Endothelial cell of umbilical vein (primary cell): Measurements from ENCODE around the gene ARF4. TPM values are rescaled to one million over a fixed set of nuclear protein-coding genes. Genes with fewer than 3 reads are reported as not detected.

Experiments used
- BruUV-seq: library from RNA; stranded (reverse); fragments of 400-500 nt; replicated peaks from 2 replicates; lab custom pipeline; 2021; lab: Mats Ljungman, UMichigan
- CTCF ChIA-PET: fragments of 300-600, 350-600 bp; sonication (Branson Sonifier 250); formaldehyde crosslinking; loops from one replicate; lab custom pipeline; 2021; ENCODE audit warnings: antibody characterized with exemption, inconsistent platforms; lab: Charles Lee
- POLR2A ChIA-PET: fragments of 300-600, 350-600 bp; sonication (Branson Sonifier 250); formaldehyde crosslinking; loops from one replicate; lab custom pipeline; 2021; ENCODE audit warnings: antibody characterized with exemption, inconsistent platforms; lab: Charles Lee
- DNase-seq: peaks from one replicate; pipeline ENCODE4 v3.0.0-alpha.2; 2011; ENCODE audit warnings: low read depth, low spot score
- FAIRE-seq: peaks from 2 replicates; lab custom pipeline; 2011; peaks lifted over from hg19 to GRCh38; lab: Jason Lieb, UNC
- H2AFZ ChIP-seq: 2 replicates; pipeline ENCODE4 v1.6.0; 2012; ENCODE audit warnings: low read depth, low read length, control low read depth, inconsistent platforms
- H3K27ac ChIP-seq: 2 replicates; pipeline ENCODE4 v1.5.1; 2011; ENCODE audit warnings: low read depth, mild to moderate bottlenecking, control low read depth, low read length, moderate library complexity; ENCODE audit not compliant: insufficient read depth
- H3K27me3 ChIP-seq, 2 experiments: 2 replicates each; pipeline versions ENCODE4 v1.6.0 to v1.6.1; 2011; ENCODE audit warnings: low read length in 2 of 2, mixed read lengths in 1 of 2; ENCODE audit not compliant: control insufficient read depth in 2 of 2, insufficient read depth in 2 of 2
- H3K36me3 ChIP-seq, 2 experiments: 2 replicates in 1 of 2; 3 replicates in 1 of 2; pipeline ENCODE4 v1.5.1; 2011; ENCODE audit warnings: low read length in 2 of 2, mild to moderate bottlenecking in 1 of 2, moderate library complexity in 1 of 2; ENCODE audit not compliant: control insufficient read depth in 2 of 2, insufficient read depth in 2 of 2; ENCODE audit errors: extremely low read depth in 1 of 2
- H3K4me1 ChIP-seq: 3 replicates; pipeline ENCODE4 v1.5.1; 2011; ENCODE audit warnings: mild to moderate bottlenecking, low read length; ENCODE audit not compliant: control insufficient read depth, insufficient read depth; ENCODE audit errors: extremely low read depth
- H3K4me2 ChIP-seq: 2 replicates; pipeline ENCODE4 v1.6.1; 2011; ENCODE audit warnings: low read length, control low read depth, mixed read lengths; ENCODE audit not compliant: insufficient read depth
- H3K4me3 ChIP-seq, 3 experiments: fragments of 200-600 bp in 1 of 3; sonication (generic), shearing (Covaris generic) in 1 of 3; replicated peaks in 1 of 3; 2 replicates each; pipeline ENCODE4 v1.5.1; 2011 to 2016; ENCODE audit warnings: control low read depth in 3 of 3, low read length in 3 of 3, mild to moderate bottlenecking in 2 of 3, inconsistent platforms in 1 of 3, low read depth in 1 of 3, moderate library complexity in 1 of 3; ENCODE audit not compliant: insufficient read depth in 1 of 3
- H3K79me2 ChIP-seq: 2 replicates; pipeline ENCODE4 v1.6.0; 2012; ENCODE audit warnings: low read length, inconsistent platforms; ENCODE audit not compliant: control insufficient read depth, insufficient read depth
- H3K9ac ChIP-seq: replicated peaks from 2 replicates; pipeline ENCODE3; 2011; ENCODE audit warnings: low read length, control low read depth; ENCODE audit not compliant: insufficient read depth; ENCODE audit errors: extremely low read depth
- H3K9me1 ChIP-seq: replicated peaks from 3 replicates; pipeline ENCODE4 v1.6.0; 2011; ENCODE audit warnings: mild to moderate bottlenecking, low read length; ENCODE audit not compliant: control insufficient read depth, insufficient read depth; ENCODE audit errors: extremely low read depth
- H3K9me3 ChIP-seq: replicated peaks from 2 replicates; pipeline ENCODE4 v1.5.1; 2012; ENCODE audit warnings: low read length, inconsistent platforms; ENCODE audit not compliant: control insufficient read depth, insufficient read depth
- H4K20me1 ChIP-seq: replicated peaks from 2 replicates; pipeline ENCODE3; 2011; ENCODE audit warnings: mild to moderate bottlenecking, low read length; ENCODE audit not compliant: control insufficient read depth, insufficient read depth; ENCODE audit errors: extremely low read depth
- CTCF ChIP-seq, 2 donors: IDR thresholded peaks; 1 replicate in 1 of 2; 2 replicates in 1 of 2; pipeline ENCODE4 v1.5.1; 2011; ENCODE audit warnings: low read length in 2 of 2, mild to moderate bottlenecking in 2 of 2, moderate library complexity in 2 of 2, control low read depth in 1 of 2, inconsistent platforms in 1 of 2, low read depth in 1 of 2; ENCODE audit not compliant: insufficient read depth in 1 of 2; ENCODE audit errors: extremely low read depth in 1 of 2
- EZH2 ChIP-seq: IDR thresholded peaks from 2 replicates; pipeline ENCODE4 v1.6.1; 2012; ENCODE audit warnings: borderline replicate concordance, low read depth, mild to moderate bottlenecking, moderate library complexity, low read length, inconsistent platforms; ENCODE audit not compliant: severe bottlenecking
- FOS ChIP-seq: IDR thresholded peaks from 2 replicates; pipeline ENCODE4 v1.6.1; 2011; ENCODE audit warnings: mild to moderate bottlenecking, low read length, moderate library complexity, borderline replicate concordance; ENCODE audit not compliant: insufficient read depth
- GATA2 ChIP-seq: IDR thresholded peaks from 2 replicates; pipeline ENCODE4 v1.7.0; 2011; ENCODE audit warnings: low read depth, mild to moderate bottlenecking, moderate library complexity, mixed read lengths, low read length; ENCODE audit not compliant: insufficient read length, insufficient read depth
- JUN ChIP-seq: IDR thresholded peaks from 2 replicates; pipeline ENCODE4 v1.6.1; 2011; ENCODE audit warnings: borderline replicate concordance, low read depth; ENCODE audit not compliant: insufficient read length, insufficient read depth
- MAX ChIP-seq: IDR thresholded peaks from 2 replicates; pipeline ENCODE4 v1.6.1; 2011; ENCODE audit not compliant: insufficient read depth, insufficient read length
- MYC ChIP-seq: IDR thresholded peaks from one replicate; pipeline ENCODE4 v1.6.1; 2011; ENCODE audit warnings: mild to moderate bottlenecking, low read depth, low read length
- POLR2A ChIP-seq: IDR thresholded peaks from 2 replicates; pipeline ENCODE4 v1.6.1; 2012; ENCODE audit warnings: low read depth, mild to moderate bottlenecking, control low read depth, low read length
- POLR2AphosphoS5 ChIP-seq: IDR thresholded peaks from 2 replicates; pipeline ENCODE4 v1.6.1; 2012; ENCODE audit warnings: low read depth, mild to moderate bottlenecking, control low read depth, low read length, moderate library complexity; ENCODE audit not compliant: insufficient read depth
- dilution Hi-C: fragments of 300-500 bp; cut with MboI; formaldehyde crosslinking; loops from one replicate; pipeline ENCODE4 v1.15.0; 2019; ENCODE audit warnings: low sequenced_read_pairs; ENCODE audit not compliant: extremely low pct_ligation_motif_present
- intact Hi-C: fragments of 100-400 bp; cut with micrococcal nuclease; formaldehyde crosslinking; loops from one replicate; pipeline ENCODE4 v1.10.0; 2022
- polyA plus RNA-seq, 4 experiments: library from polyadenylated mRNA; depleted of rRNA in 3 of 4; stranded (reverse) in 3 of 4; unstranded in 1 of 4; fragments of >200 nt; gene quantifications; 2 replicates each; pipeline versions ENCODE4 v1.2.1 to v1.2.3, GENCODE V29; 2011 to 2012; ENCODE audit warnings: missing spikeins in 1 of 4
- total RNA-seq: library from RNA; stranded (reverse); gene quantifications from 2 replicates; pipeline ENCODE4 v1.2.3, GENCODE V29; 2021

The ARF4 gene
- total and polyA plus RNA-seq, 2 donors (not counting 3 experiments of a cell fraction or from before 2014, with no cell fraction given): 239 to 249 TPM

- H3K9me1 ChIP-seq: no peaks in the 10 kb centered on the region
- peaks cover 39% of the 10 kb centered on the region for H3K79me2 ChIP-seq
- dilution Hi-C loops: no loop called here
- no peaks in the 10 kb centered on the region for H3K36me3 ChIP-seq
- peak within 1 kb of the TSS; percentile 81 for H3K27ac ChIP-seq
- peak within 1 kb of the TSS; percentile 70 for H3K9ac ChIP-seq
- no peaks in the 10 kb centered on the region for H3K27me3 ChIP-seq
- peak within 1 kb of the TSS; percentile 89 for H2AFZ ChIP-seq
- peak; percentile 72 for FAIRE-seq
- peak within 1 kb of the TSS; percentile 44 to 84 (median 48) for H3K4me3 ChIP-seq
- DNase-seq: peak; percentile 89
- BruUV-seq: TSS peak; percentile 87
- intact Hi-C loops: loop anchor here (2.0 to 10.0 kb wide), 6 partner anchors 37 to 454 kb away; partner anchors contain the start of genes APPL1, ARF4 and SLMAP
- H3K4me1 ChIP-seq: peaks cover 16% of the 10 kb centered on the region
- TF ChIP-seq JUN: peak; percentile 49
- peak; percentile 69 for TF ChIP-seq FOS
- peak; percentile 83 for TF ChIP-seq MYC
- TF ChIP-seq POLR2A: peak; percentile 90
- TF ChIP-seq POLR2AphosphoS5: peak; percentile 76
- TF ChIP-seq EZH2: no peak
- TF ChIP-seq CTCF (IDR thresholded peaks at IDR 0.05; ENCODE audit: extremely low read depth in 1 of 2, insufficient read depth in 1 of 2, low read depth in 1 of 2, low read length in 2 of 2): no peak
- no peak for TF ChIP-seq GATA2
- peak; percentile 95 for TF ChIP-seq MAX
- no peaks in the 10 kb centered on the region for H4K20me1 ChIP-seq
- H3K9me3 ChIP-seq: no peaks in the 10 kb centered on the region
- peak within 1 kb of the TSS; percentile 96 for H3K4me2 ChIP-seq
- CTCF ChIA-PET: interaction anchor here (1.0 to 3.3 kb wide), 8 partner anchors 10 to 158 kb away, joined by 3 to 27 read pairs (median 5); no protein-coding TSS in a partner anchor
- POLR2A ChIA-PET: interaction anchor here (0.5 to 2.1 kb wide), 3 partner anchors 37 to 92 kb away, joined by 3 to 11 read pairs (median 5); partner anchors contain the start of gene ARF4
Measured at GRCh38 chr3:57555738-57556458, 41.2 kb downstream of the ARF4 start, which contains the start of gene PDE12. TSS of gene PDE12 (plus strand) at chr3:57556274. CDS start at chr3:57556380, 106 bp downstream.
